K562 (cell line): Measurements from ENCODE around the gene C16orf96. TPM values are rescaled to one million over a fixed set of nuclear protein-coding genes. Genes with fewer than 3 reads are reported as not detected.

Experiments used
- ATAC-seq: fragments of 200-7000 bp; cut with Tn5 transposase; 3 replicates; pipeline ENCODE4 v1.9.1; 2020; ENCODE audit warnings: moderate library complexity
- BruUV-seq: library from RNA; stranded (reverse); fragments of 400-500 nt; replicated peaks from 2 replicates; lab custom pipeline; 2021; lab: Mats Ljungman, UMichigan
- CTCF ChIA-PET: fragments of 300-600 bp; formaldehyde crosslinking; extraction: SDS; loops from one replicate; lab custom pipeline; 2021; ENCODE audit warnings: low intra/inter-chr PET ratio; lab: Yijun Ruan, JAX
- POLR2A ChIA-PET: fragments of 300-600, 350-650 bp; sonication (Branson Sonifier 250); formaldehyde crosslinking; extraction: SDS; loops from one replicate; lab custom pipeline; 2021; ENCODE audit warnings: antibody characterized with exemption, inconsistent platforms; lab: Yijun Ruan, JAX
- DNase-seq, 4 experiments: peaks; one replicate each; pipeline versions ENCODE4 v3.0.0 to v3.0.0-alpha.2; 2011 to 2018; ENCODE audit warnings: low spot score in 3 of 4, mixed read lengths in 3 of 4; ENCODE audit errors: extremely low read depth in 1 of 4
- FAIRE-seq: peaks from 2 replicates; lab custom pipeline; 2011; peaks lifted over from hg19 to GRCh38; lab: Jason Lieb, UNC
- H2AFZ ChIP-seq: 2 replicates; pipeline ENCODE4 v1.6.0; 2011; ENCODE audit warnings: low read depth, low read length, control low read depth, inconsistent platforms
- H3K27ac ChIP-seq: fragments of 200-600 bp; 3 replicates; pipeline ENCODE4 v1.8.0; 2011; ENCODE audit warnings: low read depth, mild to moderate bottlenecking, control low read depth, inconsistent platforms, low read length, moderate library complexity, mixed read lengths; ENCODE audit errors: extremely low read depth
- H3K27me3 ChIP-seq, 2 experiments: fragments of 300-600 bp in 1 of 2; 2 replicates in 1 of 2; 3 replicates in 1 of 2; pipeline versions ENCODE4 v1.6.0 to v1.8.0; 2011; ENCODE audit warnings: inconsistent platforms in 2 of 2, low read length in 2 of 2, mild to moderate bottlenecking in 1 of 2, mixed read lengths in 1 of 2, moderate library complexity in 1 of 2; ENCODE audit not compliant: control insufficient read depth in 2 of 2, insufficient read depth in 2 of 2
- H3K36me3 ChIP-seq: fragments of 300-600 bp; 3 replicates; pipeline ENCODE4 v1.8.0; 2011; ENCODE audit warnings: mild to moderate bottlenecking, low read length, inconsistent platforms; ENCODE audit not compliant: control insufficient read depth, insufficient read depth
- H3K4me1 ChIP-seq, 2 experiments: fragments of 200-600 bp in 1 of 2; replicated peaks in 1 of 2; 2 replicates in 1 of 2; 3 replicates in 1 of 2; pipeline versions ENCODE4 v1.5.1 to v1.8.0; 2011; ENCODE audit warnings: inconsistent platforms in 2 of 2, low read length in 2 of 2, mild to moderate bottlenecking in 1 of 2, mixed read lengths in 1 of 2, moderate library complexity in 1 of 2; ENCODE audit not compliant: control insufficient read depth in 2 of 2, insufficient read depth in 2 of 2
- H3K4me2 ChIP-seq: 2 replicates; pipeline ENCODE4 v1.6.1; 2011; ENCODE audit warnings: low read length, control low read depth, inconsistent platforms, mixed read lengths; ENCODE audit not compliant: insufficient read depth
- H3K4me3 ChIP-seq: fragments of 200-600 bp; sonication (generic), shearing (Covaris generic); 2 replicates; pipeline ENCODE4 v1.5.1; 2016; ENCODE audit warnings: control low read depth, inconsistent platforms
- H3K79me2 ChIP-seq: fragments of 200-600 bp; 3 replicates; pipeline ENCODE4 v1.8.0; 2011; ENCODE audit warnings: low read length, inconsistent platforms; ENCODE audit not compliant: control insufficient read depth, insufficient read depth
- H3K9ac ChIP-seq, 2 experiments: 2 replicates each; pipeline versions ENCODE4 v1.6.0 to v1.6.1; 2011; ENCODE audit warnings: low read depth in 2 of 2, low read length in 2 of 2, control low read depth in 1 of 2, inconsistent platforms in 1 of 2, mild to moderate bottlenecking in 1 of 2, mixed read lengths in 1 of 2; ENCODE audit not compliant: insufficient read depth in 1 of 2
- H3K9me1 ChIP-seq: one replicate; pipeline ENCODE4 v1.6.0; 2011; ENCODE audit warnings: inconsistent platforms, mild to moderate bottlenecking, low read length, moderate library complexity; ENCODE audit not compliant: control insufficient read depth, insufficient read depth
- H3K9me3 ChIP-seq: replicated peaks from 2 replicates; pipeline ENCODE4 v1.5.1; 2011; ENCODE audit warnings: low read depth, low read length, inconsistent platforms; ENCODE audit not compliant: control insufficient read depth, insufficient read depth
- H4K20me1 ChIP-seq: replicated peaks from 2 replicates; pipeline ENCODE4 v1.6.1; 2011; ENCODE audit warnings: low read length, inconsistent platforms, mixed read lengths; ENCODE audit not compliant: control insufficient read depth, insufficient read depth
- POLR2G ChIP-seq: fragments of 200-400 bp; formaldehyde crosslinking; IDR thresholded peaks from 2 replicates; pipeline ENCODE4 v1.6.1; 2017; ENCODE audit warnings: low read depth, mild to moderate bottlenecking, antibody characterized with exemption, low read length, moderate library complexity
- WGBS: fragments of 100-300 bp; shearing (Covaris generic); methylation state at CpG from one replicate; pipeline ENCODE4 v1.1.6; 2016; ENCODE audit warnings: low coverage, mixed read lengths; ENCODE audit not compliant: insufficient coverage; ENCODE audit errors: missing lambda C conversion rate; 5-methylcytosine and 5-hydroxymethylcytosine counted together
- in situ Hi-C: fragments of 300-500 bp; cut with MboI; formaldehyde crosslinking; loops from 4 replicates; pipeline ENCODE4 v1.15.0; 2018; ENCODE audit warnings: inconsistent platforms, mixed read lengths
- intact Hi-C: fragments of 100-400 bp; cut with micrococcal nuclease; formaldehyde crosslinking; loops from 2 replicates; pipeline ENCODE4 v1.14.2; 2022
- polyA plus RNA-seq, 8 experiments: library from polyadenylated mRNA; depleted of rRNA in 4 of 8; stranded (reverse) in 5 of 8; unstranded in 3 of 8; fragments of >200 nt; fragmentation: Nextera tagmentation in 2 of 8; fragmentation: Illumina TruSeq in 1 of 8; extraction: Ambion mirVana in 2 of 8; extraction: Trizol in 1 of 8; gene quantifications; 2 replicates each; pipeline versions ENCODE4 v1.2.1 to v1.2.3, GENCODE V29; 2011 to 2014; ENCODE audit warnings: inconsistent platforms in 1 of 8, missing spikeins in 1 of 8
- total RNA-seq, 7 experiments: library from RNA; depleted of rRNA in 6 of 7; stranded (reverse); fragments of >200 nt in 6 of 7; fragmentation: Illumina TruSeq in 2 of 7; extraction: Trizol in 2 of 7; gene quantifications; 2 replicates each; pipeline versions ENCODE4 v1.2.1 to v1.2.3, GENCODE V29; 2011 to 2021; ENCODE audit warnings: low replicate concordance in 1 of 7
- TF ChIP-seq, protein P1 (sequence below), 2 experiments: fragments of 200-800 bp in 1 of 2; sonication (Bioruptor generic) in 1 of 2; sonication (generic) in 1 of 2; formaldehyde crosslinking in 1 of 2; IDR thresholded peaks in 1 of 2; conservative IDR thresholded peaks in 1 of 2; 2 replicates each; pipeline versions ENCODE4 v1.5.0 to v1.6.1; 2016 to 2020; ENCODE audit warnings: missing compliant biosample characterization in 1 of 2, missing genetic modification characterization in 1 of 2, missing genetic modification reagents in 1 of 2

Gene C16orf96
- total and polyA plus RNA-seq, 9 of the 15 experiments (the other 6 are each of a cell fraction or from before 2014, with no cell fraction given) = not detected

GRCh38 chr16:4513086-4513860 lies 42.9 kb upstream of the C16orf96 start:
- DNase-seq = no peak
- 0 out of 2 replicates have a peak, but pooled peaks cover 3% of the 10 kb centered on the region for H4K20me1 ChIP-seq
- no peak overlapping the region for H3K4me2 ChIP-seq
- intact Hi-C loops (no loop called here), in situ Hi-C loops (loop anchor here (10.0 kb wide), 1 partner anchor 442 kb away; the partner anchor contains the start of gene SEC14L5)
- H3K4me3 ChIP-seq = no peak overlapping the region
- no TSS peak for BruUV-seq
- peak; percentile 48; the same call in 1 of the 2 replicates for TF ChIP-seq POLR2G
- TF ChIP-seq, protein P1, sequence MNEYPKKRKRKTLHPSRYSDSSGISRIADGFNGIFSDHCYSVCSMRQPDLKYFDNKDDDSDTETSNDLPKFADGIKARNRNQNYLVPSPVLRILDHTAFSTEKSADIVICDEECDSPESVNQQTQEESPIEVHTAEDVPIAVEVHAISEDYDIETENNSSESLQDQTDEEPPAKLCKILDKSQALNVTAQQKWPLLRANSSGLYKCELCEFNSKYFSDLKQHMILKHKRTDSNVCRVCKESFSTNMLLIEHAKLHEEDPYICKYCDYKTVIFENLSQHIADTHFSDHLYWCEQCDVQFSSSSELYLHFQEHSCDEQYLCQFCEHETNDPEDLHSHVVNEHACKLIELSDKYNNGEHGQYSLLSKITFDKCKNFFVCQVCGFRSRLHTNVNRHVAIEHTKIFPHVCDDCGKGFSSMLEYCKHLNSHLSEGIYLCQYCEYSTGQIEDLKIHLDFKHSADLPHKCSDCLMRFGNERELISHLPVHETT (CRISPR knock-in tag; conservative IDR thresholded peaks at IDR 0.05 in 1 of 2, IDR thresholded peaks at IDR 0.05 in 1 of 2) = no peak
- peak overlapping the region in 1 of 2 experiments; percentile 57; a peak in 1 of 4 replicates for H3K9ac ChIP-seq
- H3K79me2 ChIP-seq = no peaks in the 10 kb centered on the region
- no peaks in the 10 kb centered on the region for H3K9me3 ChIP-seq
- POLR2A ChIA-PET = interaction anchor here (0.6 kb wide), 1 partner anchor 9 kb away, joined by 4 read pairs; no protein-coding TSS in a partner anchor
- no peak overlapping the region for H2AFZ ChIP-seq
- FAIRE-seq = no peak
- CTCF ChIA-PET = no interaction called here
- no peak for ATAC-seq
- peaks cover 47% of the 10 kb centered on the region; the same call in 2 of the 3 replicates for H3K36me3 ChIP-seq
- 79% methylated on average over 10 of the region's 19 CpGs for WGBS
- no peaks in the 10 kb centered on the region for H3K27me3 ChIP-seq
- no peak overlapping the region for H3K27ac ChIP-seq
- no peaks in the 10 kb centered on the region for H3K9me1 ChIP-seq
- peaks cover 0 to 14% of the 10 kb centered on the region in 2 experiments; a peak in 2 of 5 replicates for H3K4me1 ChIP-seq
